ENCODE measurements around the gene CCDC68.

Gene CCDC68

DNA sequence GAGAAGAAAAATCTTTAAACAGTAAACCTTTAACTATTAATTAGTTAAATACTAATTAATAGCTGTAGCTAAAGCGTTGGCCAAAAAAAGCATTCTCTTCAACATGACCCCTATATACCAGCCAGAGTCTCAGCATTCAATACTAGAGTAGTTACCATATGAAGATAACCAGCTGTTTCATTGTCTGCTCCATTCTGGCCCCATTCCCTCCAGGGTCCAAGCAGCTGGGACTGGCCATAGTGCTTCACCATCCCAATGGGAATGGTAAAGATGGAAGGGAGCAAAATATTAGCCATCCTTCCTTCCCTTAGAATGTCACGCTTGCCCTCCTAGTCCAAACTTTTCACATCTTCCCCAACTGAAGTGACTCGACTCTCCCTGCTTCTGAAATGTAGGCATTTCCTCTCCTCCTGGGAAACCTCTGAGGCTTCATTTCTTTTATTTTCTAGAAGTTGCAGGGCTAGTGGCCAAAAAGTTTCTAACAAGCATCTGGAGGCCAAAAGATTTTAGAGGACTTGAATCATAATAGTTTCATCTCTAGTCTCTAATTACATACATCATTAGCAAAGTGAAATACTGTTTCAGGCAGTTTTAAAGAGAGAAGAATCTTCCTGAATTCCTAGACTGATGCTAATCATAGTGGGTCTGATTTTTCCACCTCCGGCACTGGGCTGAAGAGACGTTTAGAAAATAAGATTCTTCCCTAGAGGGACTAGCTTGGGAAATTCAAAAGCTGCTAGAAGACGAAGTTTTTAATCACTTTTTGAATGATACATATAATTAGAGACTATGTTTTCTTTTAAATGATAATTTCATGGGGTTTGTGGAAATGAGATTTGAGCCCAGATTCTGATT, 52.7 kb downstream of the CCDC68 start:
- no peak overlapping the region for H3K27ac ChIP-seq
- TF ChIP-seq, protein P1, sequence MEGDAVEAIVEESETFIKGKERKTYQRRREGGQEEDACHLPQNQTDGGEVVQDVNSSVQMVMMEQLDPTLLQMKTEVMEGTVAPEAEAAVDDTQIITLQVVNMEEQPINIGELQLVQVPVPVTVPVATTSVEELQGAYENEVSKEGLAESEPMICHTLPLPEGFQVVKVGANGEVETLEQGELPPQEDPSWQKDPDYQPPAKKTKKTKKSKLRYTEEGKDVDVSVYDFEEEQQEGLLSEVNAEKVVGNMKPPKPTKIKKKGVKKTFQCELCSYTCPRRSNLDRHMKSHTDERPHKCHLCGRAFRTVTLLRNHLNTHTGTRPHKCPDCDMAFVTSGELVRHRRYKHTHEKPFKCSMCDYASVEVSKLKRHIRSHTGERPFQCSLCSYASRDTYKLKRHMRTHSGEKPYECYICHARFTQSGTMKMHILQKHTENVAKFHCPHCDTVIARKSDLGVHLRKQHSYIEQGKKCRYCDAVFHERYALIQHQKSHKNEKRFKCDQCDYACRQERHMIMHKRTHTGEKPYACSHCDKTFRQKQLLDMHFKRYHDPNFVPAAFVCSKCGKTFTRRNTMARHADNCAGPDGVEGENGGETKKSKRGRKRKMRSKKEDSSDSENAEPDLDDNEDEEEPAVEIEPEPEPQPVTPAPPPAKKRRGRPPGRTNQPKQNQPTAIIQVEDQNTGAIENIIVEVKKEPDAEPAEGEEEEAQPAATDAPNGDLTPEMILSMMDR (conservative IDR thresholded peaks at IDR 0.05) = no peak
- TF ChIP-seq ZFX (IDR thresholded peaks at IDR 0.05) = no peak

DNA sequence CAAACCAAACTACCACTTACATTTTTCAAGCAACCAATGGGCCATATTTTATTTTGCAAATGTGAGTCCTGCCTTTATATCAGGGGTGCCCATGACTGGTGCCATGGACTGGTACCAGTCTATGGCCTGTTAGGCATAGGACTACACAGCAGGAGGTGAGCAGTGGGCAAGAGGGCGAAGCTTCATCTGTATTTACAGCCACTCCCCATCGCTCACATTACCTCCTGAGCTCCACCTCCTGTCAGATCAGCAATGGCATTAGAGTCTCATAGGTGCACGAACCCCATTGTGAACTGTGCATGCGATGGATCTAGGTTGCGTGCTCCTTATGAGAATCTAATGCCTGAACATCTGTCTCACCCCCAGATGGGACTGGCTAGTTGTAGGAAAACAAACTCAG, 53.6 kb downstream of the CCDC68 start:
- H3K27ac ChIP-seq = no peak overlapping the region
- TF ChIP-seq ZFX (IDR thresholded peaks at IDR 0.05) = no peak
- TF ChIP-seq, protein P1 (conservative IDR thresholded peaks at IDR 0.05) = no peak

DNA sequence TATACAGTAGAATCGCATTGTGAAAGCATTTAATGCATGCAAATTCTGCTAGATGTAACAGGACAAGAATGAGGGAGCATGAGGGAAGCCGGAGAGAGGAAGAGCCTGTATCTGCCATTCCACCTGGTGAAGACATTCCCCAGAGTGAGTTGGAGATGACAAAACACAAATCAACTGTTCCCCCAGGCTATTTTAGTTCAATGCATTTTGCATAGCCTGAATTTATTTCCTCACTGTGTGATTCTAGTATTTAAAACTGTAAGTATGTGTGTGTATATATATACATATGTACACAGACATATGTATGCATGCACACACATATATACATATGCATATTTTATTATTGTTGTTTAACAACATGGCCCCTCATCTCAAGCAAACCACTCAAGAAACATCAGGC, 54.7 kb downstream of the CCDC68 start:
- TF ChIP-seq, protein P1 (conservative IDR thresholded peaks at IDR 0.05) = no peak
- TF ChIP-seq ZFX (IDR thresholded peaks at IDR 0.05) = no peak
- H3K27ac ChIP-seq = no peak overlapping the region

DNA sequence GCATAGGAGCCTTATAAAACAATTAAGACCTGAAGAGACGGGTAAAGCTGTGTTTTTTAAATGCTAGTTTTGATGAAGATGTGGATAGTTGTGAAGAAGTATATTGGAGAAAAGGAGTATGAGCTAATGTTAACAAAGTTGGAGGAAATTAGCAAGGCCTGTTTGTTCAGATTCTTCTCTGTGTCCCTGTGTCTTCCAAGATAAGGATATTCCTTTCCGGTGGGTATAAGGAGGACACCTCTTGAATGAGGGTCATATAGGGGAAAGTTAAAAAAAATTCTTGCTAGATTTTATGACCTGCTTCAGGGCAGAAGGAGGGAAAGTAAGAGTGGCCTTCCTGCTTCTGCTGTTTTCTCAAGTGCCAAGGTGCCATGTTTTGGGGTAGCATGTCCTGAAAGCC, 59.0 kb downstream of the CCDC68 start:
- no peak for TF ChIP-seq ZFX (IDR thresholded peaks at IDR 0.05)
- TF ChIP-seq, protein P1 (conservative IDR thresholded peaks at IDR 0.05) = no peak
- H3K27ac ChIP-seq = no peak overlapping the region

DNA sequence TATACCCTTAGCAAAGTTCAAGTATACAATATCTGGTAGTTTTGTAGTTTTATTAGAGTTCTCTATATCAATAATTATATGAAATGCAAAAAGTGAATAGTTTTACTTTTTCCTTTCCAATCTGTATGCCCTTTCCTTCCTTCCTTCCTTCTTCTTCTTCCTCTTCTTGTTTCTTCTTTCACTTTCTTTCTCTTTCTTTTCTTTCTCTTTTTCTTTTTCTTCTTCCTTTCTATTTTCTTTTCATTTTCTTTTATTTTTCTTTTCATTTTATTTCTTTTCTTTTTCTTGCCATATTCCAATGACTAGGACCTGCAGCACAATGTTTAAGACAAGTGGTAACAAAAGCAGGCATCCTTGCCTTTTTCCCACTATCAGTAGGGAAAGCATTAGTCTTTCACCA, 59.8 kb downstream of the CCDC68 start:
- no peak for TF ChIP-seq ZFX (IDR thresholded peaks at IDR 0.05)
- no peak overlapping the region for H3K27ac ChIP-seq

DNA sequence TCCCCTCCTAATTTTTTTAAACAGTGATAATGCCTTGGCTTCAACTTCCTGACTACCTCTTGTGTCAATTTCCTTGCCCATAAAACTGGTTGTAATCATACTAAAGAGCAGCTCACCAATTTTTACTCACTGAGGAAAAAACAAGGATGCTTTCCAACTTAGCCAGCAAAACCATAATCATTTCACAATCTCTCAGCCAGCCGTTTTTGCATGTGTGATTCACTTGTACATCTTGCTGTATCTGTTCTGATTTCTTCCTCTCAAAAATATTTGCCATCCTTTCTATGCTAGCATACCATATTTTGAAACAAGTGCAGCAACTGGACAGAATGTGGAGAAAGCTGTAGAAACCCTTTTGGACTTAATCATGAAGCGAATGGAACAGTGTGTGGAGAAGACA, 70.3 kb downstream of the CCDC68 start:
- no peak overlapping the region for H3K27ac ChIP-seq
- TF ChIP-seq, protein P1 (conservative IDR thresholded peaks at IDR 0.05) = no peak
- TF ChIP-seq ZFX (IDR thresholded peaks at IDR 0.05) = no peak

DNA sequence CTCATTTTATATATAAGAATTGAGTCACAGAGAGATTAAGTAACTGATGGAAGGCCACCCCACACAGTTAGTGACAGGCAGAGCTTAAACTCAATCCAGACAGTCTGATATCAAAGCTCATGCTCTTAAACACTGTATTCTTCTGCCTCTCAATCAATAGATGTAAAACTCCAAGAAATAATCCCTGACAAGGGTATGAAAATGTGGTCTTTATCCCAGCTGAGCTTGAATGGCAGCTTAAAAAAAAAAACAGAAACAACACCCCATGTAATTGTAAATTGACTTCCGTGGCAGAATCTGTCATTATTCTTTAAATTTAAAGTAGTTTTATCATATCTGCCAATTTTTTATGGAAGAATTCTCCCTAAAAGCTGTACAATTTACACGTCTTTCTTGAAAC, 70.9 kb downstream of the CCDC68 start:
- TF ChIP-seq, protein P1 (conservative IDR thresholded peaks at IDR 0.05) = no peak
- TF ChIP-seq ZFX (IDR thresholded peaks at IDR 0.05) = no peak
- no peak overlapping the region for H3K27ac ChIP-seq
